K562 (cell line): ENCODE results near the gene ZYG11A. TPM values are rescaled to one million over a fixed set of nuclear protein-coding genes. Genes with fewer than 3 reads are reported as not detected.

Experiments
- ATAC-seq: fragments of 200-7000 bp; cut with Tn5 transposase; 3 replicates; pipeline ENCODE4 v1.9.1; 2020; ENCODE audit warnings: moderate library complexity
- BruUV-seq: library from RNA; stranded (reverse); fragments of 400-500 nt; replicated peaks from 2 replicates; lab custom pipeline; 2021; lab: Mats Ljungman, UMichigan
- CTCF ChIA-PET: fragments of 300-600 bp; formaldehyde crosslinking; extraction: SDS; loops from one replicate; lab custom pipeline; 2021; ENCODE audit warnings: low intra/inter-chr PET ratio; lab: Yijun Ruan, JAX
- POLR2A ChIA-PET: fragments of 300-600, 350-650 bp; sonication (Branson Sonifier 250); formaldehyde crosslinking; extraction: SDS; loops from one replicate; lab custom pipeline; 2021; ENCODE audit warnings: antibody characterized with exemption, inconsistent platforms; lab: Yijun Ruan, JAX
- DNase-seq, 4 experiments: peaks; one replicate each; pipeline versions ENCODE4 v3.0.0 to v3.0.0-alpha.2; 2011 to 2018; ENCODE audit warnings: low spot score in 3 of 4, mixed read lengths in 3 of 4; ENCODE audit errors: extremely low read depth in 1 of 4
- FAIRE-seq: peaks from 2 replicates; lab custom pipeline; 2011; peaks lifted over from hg19 to GRCh38; lab: Jason Lieb, UNC
- H2AFZ ChIP-seq: 2 replicates; pipeline ENCODE4 v1.6.0; 2011; ENCODE audit warnings: low read depth, low read length, control low read depth, inconsistent platforms
- H3K27ac ChIP-seq: fragments of 200-600 bp; 3 replicates; pipeline ENCODE4 v1.8.0; 2011; ENCODE audit warnings: low read depth, mild to moderate bottlenecking, control low read depth, inconsistent platforms, low read length, moderate library complexity, mixed read lengths; ENCODE audit errors: extremely low read depth
- H3K27me3 ChIP-seq, 2 experiments: fragments of 300-600 bp in 1 of 2; 2 replicates in 1 of 2; 3 replicates in 1 of 2; pipeline versions ENCODE4 v1.6.0 to v1.8.0; 2011; ENCODE audit warnings: inconsistent platforms in 2 of 2, low read length in 2 of 2, mild to moderate bottlenecking in 1 of 2, mixed read lengths in 1 of 2, moderate library complexity in 1 of 2; ENCODE audit not compliant: control insufficient read depth in 2 of 2, insufficient read depth in 2 of 2
- H3K36me3 ChIP-seq: fragments of 300-600 bp; 3 replicates; pipeline ENCODE4 v1.8.0; 2011; ENCODE audit warnings: mild to moderate bottlenecking, low read length, inconsistent platforms; ENCODE audit not compliant: control insufficient read depth, insufficient read depth
- H3K4me1 ChIP-seq, 2 experiments: fragments of 200-600 bp in 1 of 2; replicated peaks in 1 of 2; 2 replicates in 1 of 2; 3 replicates in 1 of 2; pipeline versions ENCODE4 v1.5.1 to v1.8.0; 2011; ENCODE audit warnings: inconsistent platforms in 2 of 2, low read length in 2 of 2, mild to moderate bottlenecking in 1 of 2, mixed read lengths in 1 of 2, moderate library complexity in 1 of 2; ENCODE audit not compliant: control insufficient read depth in 2 of 2, insufficient read depth in 2 of 2
- H3K4me2 ChIP-seq: 2 replicates; pipeline ENCODE4 v1.6.1; 2011; ENCODE audit warnings: low read length, control low read depth, inconsistent platforms, mixed read lengths; ENCODE audit not compliant: insufficient read depth
- H3K4me3 ChIP-seq: fragments of 200-600 bp; sonication (generic), shearing (Covaris generic); 2 replicates; pipeline ENCODE4 v1.5.1; 2016; ENCODE audit warnings: control low read depth, inconsistent platforms
- H3K79me2 ChIP-seq: fragments of 200-600 bp; 3 replicates; pipeline ENCODE4 v1.8.0; 2011; ENCODE audit warnings: low read length, inconsistent platforms; ENCODE audit not compliant: control insufficient read depth, insufficient read depth
- H3K9ac ChIP-seq, 2 experiments: 2 replicates each; pipeline versions ENCODE4 v1.6.0 to v1.6.1; 2011; ENCODE audit warnings: low read depth in 2 of 2, low read length in 2 of 2, control low read depth in 1 of 2, inconsistent platforms in 1 of 2, mild to moderate bottlenecking in 1 of 2, mixed read lengths in 1 of 2; ENCODE audit not compliant: insufficient read depth in 1 of 2
- H3K9me1 ChIP-seq: one replicate; pipeline ENCODE4 v1.6.0; 2011; ENCODE audit warnings: inconsistent platforms, mild to moderate bottlenecking, low read length, moderate library complexity; ENCODE audit not compliant: control insufficient read depth, insufficient read depth
- H3K9me3 ChIP-seq: replicated peaks from 2 replicates; pipeline ENCODE4 v1.5.1; 2011; ENCODE audit warnings: low read depth, low read length, inconsistent platforms; ENCODE audit not compliant: control insufficient read depth, insufficient read depth
- H4K20me1 ChIP-seq: replicated peaks from 2 replicates; pipeline ENCODE4 v1.6.1; 2011; ENCODE audit warnings: low read length, inconsistent platforms, mixed read lengths; ENCODE audit not compliant: control insufficient read depth, insufficient read depth
- CREB1 ChIP-seq, 2 experiments: sonication (generic) in 1 of 2; formaldehyde crosslinking in 1 of 2; IDR thresholded peaks; 2 replicates each; pipeline versions ENCODE4 v1.6.1 to v1.8.0; 2012 to 2022; ENCODE audit warnings: inconsistent platforms in 1 of 2, mild to moderate bottlenecking in 1 of 2, missing genetic modification reagents in 1 of 2, moderate library complexity in 1 of 2
- HNRNPL ChIP-seq: fragments of 200-400 bp; formaldehyde crosslinking; IDR thresholded peaks from 2 replicates; pipeline ENCODE4 v1.6.1; 2017; ENCODE audit warnings: low read depth, mild to moderate bottlenecking, low read length
- HNRNPUL1 ChIP-seq: fragments of 200-400 bp; formaldehyde crosslinking; IDR thresholded peaks from 2 replicates; pipeline ENCODE4 v1.6.1; 2017; ENCODE audit warnings: low read length
- MCM3 ChIP-seq: fragments of 450-650 bp; IDR thresholded peaks from 2 replicates; pipeline ENCODE4 v1.6.1; 2016
- NFIC ChIP-seq: fragments of 450-650 bp; IDR thresholded peaks from 2 replicates; pipeline ENCODE4 v1.6.1; 2017; ENCODE audit warnings: mild to moderate bottlenecking, inconsistent platforms
- NR2C1 ChIP-seq, 2 experiments: fragments of 450-650 bp; IDR thresholded peaks; 2 replicates each; pipeline ENCODE4 v1.6.1; 2017; ENCODE audit warnings: mild to moderate bottlenecking in 2 of 2, antibody characterized with exemption in 1 of 2, inconsistent platforms in 1 of 2, missing compliant biosample characterization in 1 of 2, missing genetic modification characterization in 1 of 2
- NRF1 ChIP-seq, 2 experiments: fragments of 450-650 bp; IDR thresholded peaks in 1 of 2; conservative IDR thresholded peaks in 1 of 2; 2 replicates each; pipeline ENCODE4 v1.6.1; 2014; ENCODE audit warnings: mild to moderate bottlenecking in 2 of 2
- POLR2G ChIP-seq: fragments of 200-400 bp; formaldehyde crosslinking; IDR thresholded peaks from 2 replicates; pipeline ENCODE4 v1.6.1; 2017; ENCODE audit warnings: low read depth, mild to moderate bottlenecking, antibody characterized with exemption, low read length, moderate library complexity
- UBTF ChIP-seq, 2 experiments: IDR thresholded peaks; 2 replicates each; pipeline ENCODE4 v1.6.1; 2012; ENCODE audit warnings: improper control_type of control experiment in 2 of 2, low read depth in 2 of 2, low read length in 2 of 2, borderline replicate concordance in 1 of 2
- YY1 ChIP-seq, 3 experiments: IDR thresholded peaks; 2 replicates each; pipeline ENCODE4 v1.6.1; 2011; ENCODE audit warnings: low read length in 2 of 3, mild to moderate bottlenecking in 2 of 3, moderate library complexity in 2 of 3, borderline replicate concordance in 1 of 3, control low read depth in 1 of 3, low read depth in 1 of 3; ENCODE audit not compliant: insufficient read depth in 3 of 3, insufficient replicate concordance in 2 of 3, control insufficient read depth in 1 of 3, insufficient read length in 1 of 3; ENCODE audit errors: extremely low read depth in 1 of 3
- ZNF583 ChIP-seq: fragments of 250-450 bp; sonication (Bioruptor Pico); IDR thresholded peaks from 2 replicates; pipeline ENCODE4 v1.4.0; 2020
- ZNF75A ChIP-seq: fragments of 450-650 bp; formaldehyde crosslinking; IDR thresholded peaks from 2 replicates; pipeline ENCODE4 v1.4.0; 2020; ENCODE audit warnings: mild to moderate bottlenecking
- WGBS: fragments of 100-300 bp; shearing (Covaris generic); methylation state at CpG from one replicate; pipeline ENCODE4 v1.1.6; 2016; ENCODE audit warnings: low coverage, mixed read lengths; ENCODE audit not compliant: insufficient coverage; ENCODE audit errors: missing lambda C conversion rate; 5-methylcytosine and 5-hydroxymethylcytosine counted together
- in situ Hi-C: fragments of 300-500 bp; cut with MboI; formaldehyde crosslinking; loops from 4 replicates; pipeline ENCODE4 v1.15.0; 2018; ENCODE audit warnings: inconsistent platforms, mixed read lengths
- intact Hi-C: fragments of 100-400 bp; cut with micrococcal nuclease; formaldehyde crosslinking; loops from 2 replicates; pipeline ENCODE4 v1.14.2; 2022
- polyA plus RNA-seq, 8 experiments: library from polyadenylated mRNA; depleted of rRNA in 4 of 8; stranded (reverse) in 5 of 8; unstranded in 3 of 8; fragments of >200 nt; fragmentation: Nextera tagmentation in 2 of 8; fragmentation: Illumina TruSeq in 1 of 8; extraction: Ambion mirVana in 2 of 8; extraction: Trizol in 1 of 8; gene quantifications; 2 replicates each; pipeline versions ENCODE4 v1.2.1 to v1.2.3, GENCODE V29; 2011 to 2014; ENCODE audit warnings: inconsistent platforms in 1 of 8, missing spikeins in 1 of 8
- total RNA-seq, 7 experiments: library from RNA; depleted of rRNA in 6 of 7; stranded (reverse); fragments of >200 nt in 6 of 7; fragmentation: Illumina TruSeq in 2 of 7; extraction: Trizol in 2 of 7; gene quantifications; 2 replicates each; pipeline versions ENCODE4 v1.2.1 to v1.2.3, GENCODE V29; 2011 to 2021; ENCODE audit warnings: low replicate concordance in 1 of 7
- TF ChIP-seq, protein P1 (sequence below), 2 experiments: IDR thresholded peaks; 2 replicates each; pipeline ENCODE4 v1.6.1; 2011; ENCODE audit warnings: borderline replicate concordance in 1 of 2, control low read depth in 1 of 2, low read depth in 1 of 2, low read length in 1 of 2, mild to moderate bottlenecking in 1 of 2, mixed read lengths in 1 of 2, moderate library complexity in 1 of 2; ENCODE audit not compliant: insufficient read depth in 1 of 2, insufficient read length in 1 of 2, poor library complexity in 1 of 2, severe bottlenecking in 1 of 2; ENCODE audit errors: extremely low read depth in 1 of 2

ZYG11A gene
- total and polyA plus RNA-seq, 9 of the 15 experiments (the other 6 are each of a cell fraction or from before 2014, with no cell fraction given), result 4.5 to 21.9 (median 14.0) TPM

DNA sequence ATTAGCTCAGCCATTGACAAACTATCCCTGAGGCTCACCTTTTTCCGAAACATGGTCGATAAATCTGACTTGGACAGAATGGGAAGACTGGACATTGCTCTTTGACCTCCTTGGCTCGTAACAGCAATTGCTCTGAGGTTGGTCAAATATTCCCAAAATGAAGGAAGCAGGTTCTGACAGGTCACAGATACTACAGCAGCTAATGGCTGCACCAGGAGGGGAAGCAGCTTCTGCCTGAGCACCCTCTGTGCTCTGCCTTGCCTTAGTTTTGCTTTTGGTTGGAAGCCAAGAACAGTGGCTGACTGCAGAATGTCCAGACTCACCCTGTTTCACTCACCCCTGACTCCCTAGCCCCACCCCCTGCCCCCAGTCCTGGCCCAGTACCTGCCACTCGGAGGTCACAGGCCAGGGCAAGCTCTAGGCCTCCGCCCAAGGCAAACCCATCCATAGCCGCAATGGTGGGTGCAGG is 63.6 kb downstream of the ZYG11A start:
- FAIRE-seq, result no peak
- Histone ChIP-seq H4K20me1 (no peaks in the 10 kb centered on the region), H3K4me2 (peak overlapping the region; percentile 4; the same call in 1 of the 2 replicates), H3K9ac (peak overlapping the region in 1 of 2 experiments; percentile 82; a peak in 1 of 4 replicates), H3K36me3 (peaks cover 6% of the 10 kb centered on the region; the same call in 2 of the 3 replicates), H3K9me1 (peaks cover 4% of the 10 kb centered on the region), H3K79me2 (no peaks in the 10 kb centered on the region), H3K27ac (no peak overlapping the region), H3K4me3 (no peak overlapping the region), H3K27me3 (no peaks in the 10 kb centered on the region), H2AFZ (no peak overlapping the region; the same call in 1 of the 2 replicates), H3K4me1 (peaks cover 43 to 44% of the 10 kb centered on the region in 2 experiments), H3K9me3 (no peaks in the 10 kb centered on the region)
- BruUV-seq, result no TSS peak
- ChIA-PET POLR2A (interaction anchor here (0.7 to 1.2 kb wide), 2 partner anchors 13 to 151 kb away, joined by 3 to 4 read pairs; no protein-coding TSS in a partner anchor), CTCF (interaction anchor here (0.6 to 2.3 kb wide), 2 partner anchors 201 to 276 kb away, joined by 3 to 8 read pairs; no protein-coding TSS in a partner anchor)
- 48% methylated on average over 6 of the region's 6 CpGs for WGBS
- intact Hi-C loops (loop anchor here (5.0 to 10.0 kb wide), 2 partner anchors 159 to 204 kb away; partner anchors contain the start of gene PODN), in situ Hi-C loops (loop anchor here (25.0 kb wide), 1 partner anchor 281 kb away; the partner anchor contains the start of gene CPT2)
- ATAC-seq, result peak; percentile 39
- peak; percentile 59 to 73 (median 64) for DNase-seq
- TF ChIP-seq NFIC (peak; percentile 80), NRF1 (conservative IDR thresholded peaks at IDR 0.05 in 1 of 2, IDR thresholded peaks at IDR 0.05 in 1 of 2) (peak in 1 of 2 experiments; percentile 18; a peak in 1 of 4 replicates), HNRNPUL1 (no peak), YY1 (IDR thresholded peaks at IDR 0.05; ENCODE audit: borderline replicate concordance in 1 of 3, control insufficient read depth in 1 of 3, extremely low read depth in 1 of 3, insufficient read depth in 3 of 3, insufficient read length in 1 of 3, insufficient replicate concordance in 2 of 3, low read depth in 1 of 3, low read length in 2 of 3) (peak in 1 of 3 experiments; percentile 47), UBTF (IDR thresholded peaks at IDR 0.05; ENCODE audit: borderline replicate concordance in 1 of 2, low read depth in 2 of 2, low read length in 2 of 2) (no peak), ZNF75A (CRISPR knock-in tag) (no peak), MCM3 (no peak), POLR2G (peak; percentile 45; the same call in 1 of the 2 replicates), ZNF583 (CRISPR knock-in tag) (no peak), HNRNPL (no peak), NR2C1 (IDR thresholded peaks at IDR 0.05) (peak; percentile 37; the same call in 1 of the 2 replicates), NR2C1 (tag; IDR thresholded peaks at IDR 0.05) (no peak), CREB1 (IDR thresholded peaks at IDR 0.05) (no peak), CREB1 (CRISPR knock-in tag; IDR thresholded peaks at IDR 0.05) (no peak)
- TF ChIP-seq, protein P1, sequence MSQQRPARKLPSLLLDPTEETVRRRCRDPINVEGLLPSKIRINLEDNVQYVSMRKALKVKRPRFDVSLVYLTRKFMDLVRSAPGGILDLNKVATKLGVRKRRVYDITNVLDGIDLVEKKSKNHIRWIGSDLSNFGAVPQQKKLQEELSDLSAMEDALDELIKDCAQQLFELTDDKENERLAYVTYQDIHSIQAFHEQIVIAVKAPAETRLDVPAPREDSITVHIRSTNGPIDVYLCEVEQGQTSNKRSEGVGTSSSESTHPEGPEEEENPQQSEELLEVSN (IDR thresholded peaks at IDR 0.05; ENCODE audit: borderline replicate concordance in 1 of 2, extremely low read depth in 1 of 2, insufficient read depth in 1 of 2, insufficient read length in 1 of 2, low read depth in 1 of 2, low read length in 1 of 2, poor library complexity in 1 of 2, severe bottlenecking in 1 of 2), result no peak
